ENCODE measurements around the gene LEF1.

LEF1 gene

GRCh38 chr4:108168671-108169523 lies at the start of gene LEF1:
LEF1 (minus strand) TSS chr4:108168932; CDS start chr4:108167767, 1,165 bp downstream.
- DNase-seq, result no peak

GRCh38 chr4:108216510-108216909 lies 47.8 kb upstream of the LEF1 start:
- no peak for DNase-seq

GRCh38 chr4:108215055-108215454 lies 46.3 kb upstream of the LEF1 start:
- DNase-seq, result no peak

GRCh38 chr4:108213723-108214122 lies 45.0 kb upstream of the LEF1 start:
- no peak for DNase-seq

- no peak for DNase-seq
Observed at GRCh38 chr4:108213308-108213707, 44.6 kb upstream of the LEF1 start.

GRCh38 chr4:108210989-108211835 lies 42.5 kb upstream of the LEF1 start:
- peak; percentile 24 for DNase-seq

- no peak for DNase-seq
Observed at GRCh38 chr4:108209489-108209888, 40.8 kb upstream of the LEF1 start.

- no peak for DNase-seq
Observed at GRCh38 chr4:108205859-108206258, 37.1 kb upstream of the LEF1 start.

- peak; percentile 2 for DNase-seq
Observed at GRCh38 chr4:108204518-108204917, 35.8 kb upstream of the LEF1 start.

GRCh38 chr4:108203377-108203776 lies 34.6 kb upstream of the LEF1 start:
- no peak for DNase-seq

GRCh38 chr4:108201774-108202173 lies 33.0 kb upstream of the LEF1 start:
- DNase-seq, result no peak

GRCh38 chr4:108199881-108200280 lies 31.1 kb upstream of the LEF1 start:
- no peak for DNase-seq

GRCh38 chr4:108193886-108194672 lies 25.3 kb upstream of the LEF1 start:
- DNase-seq, result no peak

- no peak for DNase-seq
Observed at GRCh38 chr4:108192935-108193334, 24.2 kb upstream of the LEF1 start.

GRCh38 chr4:108192056-108192455 lies 23.3 kb upstream of the LEF1 start:
- no peak for DNase-seq

- DNase-seq, result no peak
Observed at GRCh38 chr4:108191269-108191914, 22.7 kb upstream of the LEF1 start.

GRCh38 chr4:108188770-108189169 lies 20.0 kb upstream of the LEF1 start:
- DNase-seq, result no peak

- no peak for DNase-seq
Observed at GRCh38 chr4:108185252-108185651, 16.5 kb upstream of the LEF1 start.

GRCh38 chr4:108184453-108185049 lies 15.8 kb upstream of the LEF1 start:
- DNase-seq, result no peak

- DNase-seq, result no peak
Observed at GRCh38 chr4:108181704-108182103, 13.0 kb upstream of the LEF1 start.

GRCh38 chr4:108180513-108180912 lies 11.8 kb upstream of the LEF1 start:
- DNase-seq, result no peak

GRCh38 chr4:108175966-108176365 lies 7.2 kb upstream of the LEF1 start:
- DNase-seq, result no peak
